HepG2 (cell line): ENCODE measurements around the gene COG5. TPM values are rescaled to one million over a fixed set of nuclear protein-coding genes. Genes with fewer than 3 reads are reported as not detected.

Experiments used
- ATAC-seq: fragments of 200-7000 bp; cut with Tn5 transposase; 3 replicates; pipeline ENCODE4 v1.9.1; 2020; ENCODE audit warnings: mild to moderate bottlenecking, moderate library complexity
- BruUV-seq: library from RNA; stranded (reverse); fragments of 400-500 nt; replicated peaks from 2 replicates; lab custom pipeline; 2021; lab: Mats Ljungman, UMichigan
- CTCF ChIA-PET: fragments of 300-600 bp; formaldehyde crosslinking; extraction: SDS; loops from one replicate; lab custom pipeline; 2021; ENCODE audit warnings: low total read pairs, inconsistent platforms, low intra/inter-chr PET ratio; lab: Yijun Ruan, JAX
- POLR2A ChIA-PET: fragments of 350-600 bp; sonication (Branson Sonifier 250); formaldehyde crosslinking; loops from one replicate; lab custom pipeline; 2020; ENCODE audit warnings: antibody characterized with exemption, inconsistent platforms; lab: Yijun Ruan, JAX
- DNase-seq: peaks from one replicate; pipeline ENCODE4 v3.0.0-alpha.2; 2015; ENCODE audit warnings: low spot score
- FAIRE-seq: peaks from 3 replicates; lab custom pipeline; 2011; peaks lifted over from hg19 to GRCh38; lab: Jason Lieb, UNC
- H2AFZ ChIP-seq: one replicate; pipeline ENCODE4 v1.6.1; 2011; ENCODE audit warnings: low read length, inconsistent platforms
- H3K27ac ChIP-seq: fragments of 300-600 bp; 3 replicates; pipeline ENCODE4 v1.8.0; 2011; ENCODE audit warnings: mixed run types, mild to moderate bottlenecking, mixed read lengths, low read length, inconsistent platforms; ENCODE audit not compliant: insufficient read depth; ENCODE audit errors: extremely low read length
- H3K27me3 ChIP-seq, 2 experiments: fragments of 200-600 bp in 1 of 2; 2 replicates in 1 of 2; 3 replicates in 1 of 2; pipeline versions ENCODE4 v1.6.0 to v1.8.0; 2011; ENCODE audit warnings: low read length in 2 of 2, mild to moderate bottlenecking in 2 of 2, moderate library complexity in 2 of 2, inconsistent platforms in 1 of 2; ENCODE audit not compliant: insufficient read depth in 2 of 2, control insufficient read depth in 1 of 2
- H3K36me3 ChIP-seq, 2 experiments: fragments of 200-600 bp in 1 of 2; replicated peaks in 1 of 2; 2 replicates in 1 of 2; 3 replicates in 1 of 2; pipeline versions ENCODE4 v1.5.1 to v1.8.0; 2011; ENCODE audit warnings: low read length in 2 of 2, inconsistent platforms in 1 of 2; ENCODE audit not compliant: insufficient read depth in 2 of 2, control insufficient read depth in 1 of 2
- H3K4me1 ChIP-seq: 2 replicates; pipeline ENCODE4 v1.5.1; 2012; ENCODE audit warnings: low read length, inconsistent platforms; ENCODE audit not compliant: insufficient read depth
- H3K4me2 ChIP-seq: 2 replicates; pipeline ENCODE4 v1.6.0; 2011; ENCODE audit warnings: low read depth, low read length, inconsistent platforms
- H3K4me3 ChIP-seq, 3 experiments: fragments of 200-600 bp in 1 of 3; sonication (generic), shearing (Covaris generic) in 1 of 3; replicated peaks in 1 of 3; 2 replicates each; pipeline ENCODE4 v1.5.1; 2011 to 2016; ENCODE audit warnings: low read length in 3 of 3, inconsistent platforms in 2 of 3, low read depth in 2 of 3, mild to moderate bottlenecking in 2 of 3, control low read depth in 1 of 3, mixed read lengths in 1 of 3; ENCODE audit not compliant: insufficient read depth in 1 of 3
- H3K79me2 ChIP-seq: one replicate; pipeline ENCODE4 v1.6.1; 2011; ENCODE audit warnings: low read length, inconsistent platforms; ENCODE audit not compliant: insufficient read depth
- H3K9ac ChIP-seq: 2 replicates; pipeline ENCODE4 v1.6.0; 2011; ENCODE audit warnings: mild to moderate bottlenecking, low read depth, low read length, inconsistent platforms; ENCODE audit not compliant: insufficient read depth
- H3K9me3 ChIP-seq: 2 replicates; pipeline ENCODE4 v1.5.1; 2012; ENCODE audit warnings: mild to moderate bottlenecking, low read length
- H4K20me1 ChIP-seq: 2 replicates; pipeline ENCODE4 v1.6.0; 2011; ENCODE audit warnings: inconsistent platforms, mild to moderate bottlenecking, low read length, moderate library complexity; ENCODE audit not compliant: insufficient read depth
- CTCF ChIP-seq: sonication (generic); formaldehyde crosslinking; IDR thresholded peaks from 2 replicates; pipeline ENCODE4 v1.5.0; 2020; ENCODE audit warnings: mild to moderate bottlenecking, missing genetic modification reagents, moderate library complexity
- SOX6 ChIP-seq, 2 experiments: fragments of 450-650 bp in 1 of 2; sonication (generic) in 1 of 2; formaldehyde crosslinking in 1 of 2; IDR thresholded peaks; 2 replicates each; pipeline versions ENCODE4 v1.4.0 to v1.6.1; 2017 to 2020; ENCODE audit warnings: antibody characterized with exemption in 1 of 2, mild to moderate bottlenecking in 1 of 2, missing genetic modification reagents in 1 of 2
- STAG1 ChIP-seq: sonication (generic); formaldehyde crosslinking; IDR thresholded peaks from 2 replicates; pipeline ENCODE4 v1.4.0; 2020; ENCODE audit warnings: missing genetic modification reagents
- TAF1 ChIP-seq: sonication (generic); formaldehyde crosslinking; IDR thresholded peaks from 2 replicates; pipeline ENCODE4 v1.4.0; 2020; ENCODE audit warnings: missing genetic modification reagents
- WGBS: methylation state at CpG from one replicate; pipeline ENCODE4 v1.1.6; 2017; ENCODE audit warnings: low lambda C conversion rate; 5-methylcytosine and 5-hydroxymethylcytosine counted together
- in situ Hi-C: cut with HindIII; loops from 2 replicates; pipeline ENCODE4 v1.10.0; 2017; ENCODE audit warnings: low pct_unique_long_range_greater_than_20kb; ENCODE audit not compliant: extremely low pct_ligation_motif_present
- intact Hi-C: fragments of 100-400 bp; cut with micrococcal nuclease; formaldehyde crosslinking; loops from one replicate; pipeline ENCODE4 v1.10.0; 2022; ENCODE audit not compliant: unreplicated experiment
- polyA plus RNA-seq, 8 experiments: library from polyadenylated mRNA; depleted of rRNA in 3 of 8; stranded (reverse) in 7 of 8; unstranded in 1 of 8; fragments of >200 nt; fragmentation: Illumina TruSeq in 4 of 8; extraction: Trizol in 4 of 8; gene quantifications; 2 replicates each; pipeline versions ENCODE4 v1.2.1 to v1.2.3, GENCODE V29; 2011 to 2016; ENCODE audit warnings: low read depth in 4 of 8, missing spikeins in 1 of 8, mixed read lengths in 1 of 8; ENCODE audit not compliant: insufficient read depth in 1 of 8
- total RNA-seq, 5 experiments: library from RNA; depleted of rRNA; stranded (reverse); fragments of >200 nt; fragmentation: Illumina TruSeq; extraction: Trizol; gene quantifications; 2 replicates each; pipeline ENCODE4 v1.2.3, GENCODE V29; 2016; ENCODE audit warnings: low read depth in 1 of 5
- TF ChIP-seq, protein P1 (sequence below): sonication (generic); formaldehyde crosslinking; IDR thresholded peaks from 2 replicates; pipeline ENCODE4 v1.4.0; 2020; ENCODE audit warnings: missing genetic modification reagents

COG5 gene
- total and polyA plus RNA-seq, 2 of the 13 experiments (the other 11 are each of a cell fraction or from before 2014, with no cell fraction given): 20.4 to 31.3 TPM

GRCh38 chr7:107213193-107213788, 350.4 kb downstream of the COG5 start:
- ChIA-PET CTCF (no interaction called here), POLR2A (interaction anchor here (1.6 kb wide), 1 partner anchor 45 kb away, joined by 7 read pairs; the partner anchor contains the start of gene HBP1)
- no peaks in the 10 kb centered on the region for H3K79me2 ChIP-seq
- H4K20me1 ChIP-seq: no peaks in the 10 kb centered on the region
- no peak overlapping the region for H2AFZ ChIP-seq
- FAIRE-seq: no peak
- H3K27ac ChIP-seq: no peak overlapping the region
- no TSS peak for BruUV-seq
- peaks cover 6 to 20% of the 10 kb centered on the region in 2 experiments for H3K36me3 ChIP-seq
- no peaks in the 10 kb centered on the region for H3K9me3 ChIP-seq
- no peaks in the 10 kb centered on the region for H3K27me3 ChIP-seq
- no peak overlapping the region for H3K9ac ChIP-seq
- 85% methylated on average over 5 of the region's 5 CpGs for WGBS
- no peak overlapping the region for H3K4me2 ChIP-seq
- TF ChIP-seq CTCF (CRISPR knock-in tag): peak; percentile 27
- no peak for TF ChIP-seq SOX6 (IDR thresholded peaks at IDR 0.05)
- no peak for TF ChIP-seq SOX6 (CRISPR knock-in tag; IDR thresholded peaks at IDR 0.05)
- TF ChIP-seq TAF1 (CRISPR knock-in tag): no peak
- TF ChIP-seq STAG1 (CRISPR knock-in tag): 0 out of 2 replicates have a peak, but pooled peaks have one; percentile 10
- TF ChIP-seq, protein P1, sequence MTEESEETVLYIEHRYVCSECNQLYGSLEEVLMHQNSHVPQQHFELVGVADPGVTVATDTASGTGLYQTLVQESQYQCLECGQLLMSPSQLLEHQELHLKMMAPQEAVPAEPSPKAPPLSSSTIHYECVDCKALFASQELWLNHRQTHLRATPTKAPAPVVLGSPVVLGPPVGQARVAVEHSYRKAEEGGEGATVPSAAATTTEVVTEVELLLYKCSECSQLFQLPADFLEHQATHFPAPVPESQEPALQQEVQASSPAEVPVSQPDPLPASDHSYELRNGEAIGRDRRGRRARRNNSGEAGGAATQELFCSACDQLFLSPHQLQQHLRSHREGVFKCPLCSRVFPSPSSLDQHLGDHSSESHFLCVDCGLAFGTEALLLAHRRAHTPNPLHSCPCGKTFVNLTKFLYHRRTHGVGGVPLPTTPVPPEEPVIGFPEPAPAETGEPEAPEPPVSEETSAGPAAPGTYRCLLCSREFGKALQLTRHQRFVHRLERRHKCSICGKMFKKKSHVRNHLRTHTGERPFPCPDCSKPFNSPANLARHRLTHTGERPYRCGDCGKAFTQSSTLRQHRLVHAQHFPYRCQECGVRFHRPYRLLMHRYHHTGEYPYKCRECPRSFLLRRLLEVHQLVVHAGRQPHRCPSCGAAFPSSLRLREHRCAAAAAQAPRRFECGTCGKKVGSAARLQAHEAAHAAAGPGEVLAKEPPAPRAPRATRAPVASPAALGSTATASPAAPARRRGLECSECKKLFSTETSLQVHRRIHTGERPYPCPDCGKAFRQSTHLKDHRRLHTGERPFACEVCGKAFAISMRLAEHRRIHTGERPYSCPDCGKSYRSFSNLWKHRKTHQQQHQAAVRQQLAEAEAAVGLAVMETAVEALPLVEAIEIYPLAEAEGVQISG (CRISPR knock-in tag): peak; percentile 40; the same call in 1 of the 2 replicates
- DNase-seq: no peak
- peak; percentile 63 for ATAC-seq
- no peaks in the 10 kb centered on the region for H3K4me1 ChIP-seq
- intact Hi-C loops (no loop called here), in situ Hi-C loops (loop anchor here (25.0 kb wide), 2 partner anchors 499 to 674 kb away; partner anchors contain the start of gene DLD)
- no peak overlapping the region for H3K4me3 ChIP-seq
